ENCODE data around the gene PTH1R.

PTH1R gene

GRCh38 chr3:46916278-46916677 lies 38.8 kb downstream of the PTH1R start:
- in situ Hi-C loops (cut with HindIII; ENCODE audit: low sequenced_read_pairs) = no loop called here
- no peak for TF ChIP-seq CTCF (IDR thresholded peaks at IDR 0.05; ENCODE audit: low read depth, low read length, missing control alignments)
- no peak for DNase-seq (ENCODE audit: low read depth)
- no peak overlapping the region for H3K4me3 ChIP-seq (ENCODE audit: low read depth, low read length)

- in situ Hi-C loops (cut with HindIII; ENCODE audit: low sequenced_read_pairs) = no loop called here
These were observed 39.3 kb downstream of the PTH1R start for GRCh38 chr3:46916799-46917198.

GRCh38 chr3:46917257-46917656 lies 39.7 kb downstream of the PTH1R start:
- no peak overlapping the region for H3K4me3 ChIP-seq (ENCODE audit: low read depth, low read length)
- in situ Hi-C loops (cut with HindIII; ENCODE audit: low sequenced_read_pairs) = no loop called here
- no peak for DNase-seq (ENCODE audit: low read depth)
- TF ChIP-seq CTCF (IDR thresholded peaks at IDR 0.05; ENCODE audit: low read depth, low read length, missing control alignments) = no peak

More at GRCh38 chr3:46916799-46917198, 39.3 kb downstream of the PTH1R start:
- TF ChIP-seq CTCF (IDR thresholded peaks at IDR 0.05; ENCODE audit: low read depth, low read length, missing control alignments) = no peak
- DNase-seq (ENCODE audit: low read depth) = no peak
- H3K4me3 ChIP-seq (ENCODE audit: low read depth, low read length) = no peak overlapping the region

- in situ Hi-C loops (cut with HindIII; ENCODE audit: low sequenced_read_pairs) = no loop called here
- no peak overlapping the region for H3K4me3 ChIP-seq (ENCODE audit: low read depth, low read length)
- DNase-seq (ENCODE audit: low read depth) = no peak
- no peak for TF ChIP-seq CTCF (IDR thresholded peaks at IDR 0.05; ENCODE audit: low read depth, low read length, missing control alignments)
These were observed 40.7 kb downstream of the PTH1R start for GRCh38 chr3:46918202-46918601.

GRCh38 chr3:46918634-46919033 lies 41.1 kb downstream of the PTH1R start:
- no peak for DNase-seq (ENCODE audit: low read depth)
- TF ChIP-seq CTCF (IDR thresholded peaks at IDR 0.05; ENCODE audit: low read depth, low read length, missing control alignments) = no peak
- H3K4me3 ChIP-seq (ENCODE audit: low read depth, low read length) = no peak overlapping the region
- in situ Hi-C loops (cut with HindIII; ENCODE audit: low sequenced_read_pairs) = no loop called here

GRCh38 chr3:46921041-46921440 lies 43.5 kb downstream of the PTH1R start:
- in situ Hi-C loops (cut with HindIII; ENCODE audit: low sequenced_read_pairs) = no loop called here
- TF ChIP-seq CTCF (IDR thresholded peaks at IDR 0.05; ENCODE audit: low read depth, low read length, missing control alignments) = no peak
- H3K4me3 ChIP-seq (ENCODE audit: low read depth, low read length) = no peak overlapping the region
- DNase-seq (ENCODE audit: low read depth) = no peak

- in situ Hi-C loops (cut with HindIII; ENCODE audit: low sequenced_read_pairs) = no loop called here
- DNase-seq (ENCODE audit: low read depth) = no peak
- TF ChIP-seq CTCF (IDR thresholded peaks at IDR 0.05; ENCODE audit: low read depth, low read length, missing control alignments) = no peak
- H3K4me3 ChIP-seq (ENCODE audit: low read depth, low read length) = no peak overlapping the region
These were observed 44.4 kb downstream of the PTH1R start for GRCh38 chr3:46921871-46922271.
